ENCODE results near the gene PRR33.

Gene PRR33

GRCh38 chr11:1916132-1916985 is 24.7 kb upstream of the PRR33 start:
- DNase-seq, result no peak

- DNase-seq, result no peak
Observed at GRCh38 chr11:1915795-1916131, 24.1 kb upstream of the PRR33 start.

GRCh38 chr11:1913271-1914060 is 21.8 kb upstream of the PRR33 start:
- no peak for DNase-seq

- DNase-seq, result no peak
Observed at GRCh38 chr11:1912289-1912878, 20.7 kb upstream of the PRR33 start.

- DNase-seq, result no peak
Observed at GRCh38 chr11:1909524-1909923, 17.8 kb upstream of the PRR33 start.

GRCh38 chr11:1908618-1909017 is 16.9 kb upstream of the PRR33 start:
- DNase-seq, result no peak

GRCh38 chr11:1906611-1907423 is 15.1 kb upstream of the PRR33 start:
- DNase-seq, result no peak

- DNase-seq, result no peak
Observed at GRCh38 chr11:1906181-1906580, 14.5 kb upstream of the PRR33 start.

GRCh38 chr11:1899686-1900085 is 8.0 kb upstream of the PRR33 start:
- no peak for DNase-seq

GRCh38 chr11:1899090-1899489 is 7.4 kb upstream of the PRR33 start:
- no peak for DNase-seq

- no peak for DNase-seq
Observed at GRCh38 chr11:1896923-1897322, 5.2 kb upstream of the PRR33 start.

- DNase-seq, result no peak
Observed at GRCh38 chr11:1896468-1896867, 4.8 kb upstream of the PRR33 start.

GRCh38 chr11:1894759-1895158 is 3.1 kb upstream of the PRR33 start:
- DNase-seq, result no peak

GRCh38 chr11:1893581-1894359 is 2.1 kb upstream of the PRR33 start:
- no peak for DNase-seq

- no peak for DNase-seq
Observed at GRCh38 chr11:1892558-1892957, 863 bp upstream of the PRR33 start.

- no peak for DNase-seq
Observed at GRCh38 chr11:1892116-1892515, 421 bp upstream of the PRR33 start.

GRCh38 chr11:1890856-1891830 is 552 bp downstream of the PRR33 start:
- peak; percentile 16 for DNase-seq

- peak; percentile 42 for DNase-seq
Observed at GRCh38 chr11:1889941-1890855, 1.5 kb downstream of the PRR33 start.

GRCh38 chr11:1889224-1889930 is 2.3 kb downstream of the PRR33 start:
- DNase-seq, result peak; percentile 74

Data from activated naive CD4-positive, alpha-beta T cell treated with anti-CD3 and anti-CD28 coated beads, Interleukin-2, amount 50 U/mL, for 16 hours (primary cell).